IMR-90 (cell line): ENCODE measurements around the gene KIF25.

Source experiments
- BHLHE40 ChIP-seq: fragments of 150-350 bp; IDR thresholded peaks from 2 replicates; pipeline ENCODE4 v1.6.1; 2016; ENCODE audit warnings: mild to moderate bottlenecking, low read depth, low read length
- CEBPB ChIP-seq: IDR thresholded peaks from 2 replicates; pipeline ENCODE4 v1.6.1; 2012; ENCODE audit warnings: low read depth, low read length, improper control_type of control experiment
- MAZ ChIP-seq: IDR thresholded peaks from 2 replicates; pipeline ENCODE4 v1.6.1; 2012; ENCODE audit warnings: low read depth, mild to moderate bottlenecking, low read length, improper control_type of control experiment, moderate library complexity, borderline replicate concordance
- POLR2A ChIP-seq: IDR thresholded peaks from 2 replicates; pipeline ENCODE4 v1.6.1; 2012; ENCODE audit warnings: mild to moderate bottlenecking, low read depth, low read length
- RAD21 ChIP-seq: IDR thresholded peaks from 2 replicates; pipeline ENCODE4 v1.6.1; 2012; ENCODE audit warnings: low read length, improper control_type of control experiment
- TF ChIP-seq, protein P1 (sequence below): conservative IDR thresholded peaks from 2 replicates; pipeline ENCODE4 v1.5.1; 2012; ENCODE audit warnings: mild to moderate bottlenecking, low read depth, low read length, improper control_type of control experiment

DNA sequence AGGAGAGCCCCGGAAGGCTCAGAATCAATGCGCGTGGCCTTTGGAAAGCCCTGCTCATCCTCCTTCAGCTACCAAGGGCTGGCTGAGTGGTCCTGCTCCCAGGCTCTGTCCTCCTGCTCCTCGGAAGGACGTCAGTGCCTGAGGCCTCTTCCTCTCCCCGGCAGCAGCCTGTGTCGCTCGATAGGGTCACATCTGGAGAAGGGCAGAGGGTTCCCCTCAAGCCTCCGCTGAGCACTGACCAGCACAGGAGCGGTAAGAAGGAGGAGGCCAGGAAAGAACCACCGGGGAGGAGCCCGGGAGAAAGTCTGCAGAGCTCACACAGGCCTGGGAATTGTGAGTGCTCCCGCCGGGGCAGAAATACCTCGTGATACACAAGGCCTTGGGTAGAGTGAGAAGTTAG, 21.2 kb downstream of the KIF25 start:
- TF ChIP-seq, protein P1, sequence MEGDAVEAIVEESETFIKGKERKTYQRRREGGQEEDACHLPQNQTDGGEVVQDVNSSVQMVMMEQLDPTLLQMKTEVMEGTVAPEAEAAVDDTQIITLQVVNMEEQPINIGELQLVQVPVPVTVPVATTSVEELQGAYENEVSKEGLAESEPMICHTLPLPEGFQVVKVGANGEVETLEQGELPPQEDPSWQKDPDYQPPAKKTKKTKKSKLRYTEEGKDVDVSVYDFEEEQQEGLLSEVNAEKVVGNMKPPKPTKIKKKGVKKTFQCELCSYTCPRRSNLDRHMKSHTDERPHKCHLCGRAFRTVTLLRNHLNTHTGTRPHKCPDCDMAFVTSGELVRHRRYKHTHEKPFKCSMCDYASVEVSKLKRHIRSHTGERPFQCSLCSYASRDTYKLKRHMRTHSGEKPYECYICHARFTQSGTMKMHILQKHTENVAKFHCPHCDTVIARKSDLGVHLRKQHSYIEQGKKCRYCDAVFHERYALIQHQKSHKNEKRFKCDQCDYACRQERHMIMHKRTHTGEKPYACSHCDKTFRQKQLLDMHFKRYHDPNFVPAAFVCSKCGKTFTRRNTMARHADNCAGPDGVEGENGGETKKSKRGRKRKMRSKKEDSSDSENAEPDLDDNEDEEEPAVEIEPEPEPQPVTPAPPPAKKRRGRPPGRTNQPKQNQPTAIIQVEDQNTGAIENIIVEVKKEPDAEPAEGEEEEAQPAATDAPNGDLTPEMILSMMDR, result no peak
- TF ChIP-seq MAZ, result no peak
- no peak for TF ChIP-seq POLR2A
- no peak for TF ChIP-seq RAD21
- TF ChIP-seq CEBPB, result no peak
- no peak for TF ChIP-seq BHLHE40
